Measurements from ENCODE around the gene RBFOX2.

DNA sequence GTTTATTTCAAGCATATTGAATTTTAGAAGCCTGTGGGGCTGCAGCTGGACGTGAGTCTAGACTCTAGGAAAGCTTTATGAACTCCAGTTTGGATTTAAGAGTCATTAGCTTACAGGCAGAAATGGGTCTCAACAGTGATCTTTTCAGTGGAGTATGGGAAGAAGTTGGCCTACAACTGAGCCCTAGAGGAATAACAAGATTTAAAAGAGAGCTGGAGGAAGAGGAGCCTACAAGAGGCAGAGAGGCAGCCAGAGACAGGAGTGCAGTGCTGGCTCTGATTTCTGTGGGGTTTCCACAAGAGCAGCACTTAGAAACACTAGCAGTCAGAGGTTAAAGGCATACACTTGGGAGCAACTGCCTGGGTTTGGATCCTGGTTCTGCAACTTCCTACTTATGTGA lies 293.1 kb downstream of the RBFOX2 start:
- TF ChIP-seq, protein P1, sequence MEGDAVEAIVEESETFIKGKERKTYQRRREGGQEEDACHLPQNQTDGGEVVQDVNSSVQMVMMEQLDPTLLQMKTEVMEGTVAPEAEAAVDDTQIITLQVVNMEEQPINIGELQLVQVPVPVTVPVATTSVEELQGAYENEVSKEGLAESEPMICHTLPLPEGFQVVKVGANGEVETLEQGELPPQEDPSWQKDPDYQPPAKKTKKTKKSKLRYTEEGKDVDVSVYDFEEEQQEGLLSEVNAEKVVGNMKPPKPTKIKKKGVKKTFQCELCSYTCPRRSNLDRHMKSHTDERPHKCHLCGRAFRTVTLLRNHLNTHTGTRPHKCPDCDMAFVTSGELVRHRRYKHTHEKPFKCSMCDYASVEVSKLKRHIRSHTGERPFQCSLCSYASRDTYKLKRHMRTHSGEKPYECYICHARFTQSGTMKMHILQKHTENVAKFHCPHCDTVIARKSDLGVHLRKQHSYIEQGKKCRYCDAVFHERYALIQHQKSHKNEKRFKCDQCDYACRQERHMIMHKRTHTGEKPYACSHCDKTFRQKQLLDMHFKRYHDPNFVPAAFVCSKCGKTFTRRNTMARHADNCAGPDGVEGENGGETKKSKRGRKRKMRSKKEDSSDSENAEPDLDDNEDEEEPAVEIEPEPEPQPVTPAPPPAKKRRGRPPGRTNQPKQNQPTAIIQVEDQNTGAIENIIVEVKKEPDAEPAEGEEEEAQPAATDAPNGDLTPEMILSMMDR (IDR thresholded peaks at IDR 0.05): no peak
- TF ChIP-seq POLR2A (IDR thresholded peaks at IDR 0.05): no peak
